Measurements from ENCODE around the gene XXYLT1.

Gene XXYLT1

DNA sequence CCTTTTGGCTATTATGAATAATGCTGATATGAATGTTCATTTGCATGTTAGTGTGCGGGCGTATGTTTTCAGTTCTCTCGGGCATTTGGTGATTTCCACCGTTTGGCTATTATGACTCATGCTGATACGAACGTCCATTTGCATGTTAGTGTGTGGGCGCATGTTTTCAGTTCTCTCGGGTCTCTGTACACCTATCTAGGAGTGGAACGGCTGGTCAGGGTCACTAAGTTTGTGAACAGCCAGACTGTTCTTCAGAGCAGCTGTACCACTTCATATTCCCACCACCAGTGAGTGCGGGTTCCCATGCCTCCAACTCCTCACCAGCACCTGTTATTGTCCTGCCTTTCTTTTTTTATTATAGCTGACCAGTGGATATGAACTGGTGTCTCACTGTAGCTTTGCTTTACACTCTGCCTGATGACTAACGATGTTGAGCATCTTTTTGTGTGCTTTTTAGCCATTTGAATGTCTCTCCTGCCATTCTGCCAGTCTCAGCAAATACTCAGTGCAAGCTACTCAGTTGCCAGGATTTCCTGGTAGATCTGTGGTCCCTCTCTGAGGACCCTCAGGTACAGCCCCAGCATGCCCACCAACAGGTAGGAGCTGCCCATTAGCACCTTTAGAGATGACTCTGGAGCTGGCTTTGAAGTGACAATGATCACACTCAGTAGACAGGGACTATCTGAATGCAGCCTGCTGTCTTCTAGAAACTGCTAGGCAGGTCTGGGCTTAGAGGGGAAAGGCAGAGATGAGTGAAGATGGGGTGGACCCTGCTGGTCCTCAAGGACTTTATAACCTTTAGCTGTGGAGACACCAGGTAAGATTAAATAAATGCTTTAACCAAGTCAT, 141.1 kb downstream of the XXYLT1 start:
- peak; percentile 53 for DNase-seq (ENCODE audit: low read depth)

DNA sequence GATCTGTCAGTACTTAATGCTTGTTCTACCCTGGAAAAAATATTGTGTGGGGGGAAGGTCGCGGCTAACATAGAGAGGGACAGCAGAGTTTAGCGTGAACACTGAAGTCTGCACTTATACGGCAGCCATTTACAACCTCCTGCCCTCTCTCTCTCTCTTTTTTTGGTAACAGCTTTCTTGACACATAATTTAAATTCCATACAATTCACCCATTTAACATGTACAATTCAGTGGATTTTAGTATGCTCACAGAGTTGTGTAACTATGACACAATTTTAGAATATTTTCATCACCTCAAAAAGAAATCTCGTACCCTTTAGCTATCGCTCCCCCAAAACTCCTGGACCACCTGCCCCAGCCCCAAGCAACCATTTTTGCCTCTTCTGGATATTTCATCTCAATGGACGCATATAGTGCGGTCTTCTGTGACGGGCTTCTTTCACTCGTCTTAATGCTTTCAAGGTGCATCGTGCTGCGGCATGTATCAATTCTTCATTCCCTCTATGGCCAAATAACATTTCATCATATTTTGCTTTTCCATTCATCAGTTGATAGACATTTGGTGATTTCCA, 141.8 kb downstream of the XXYLT1 start:
- no peak for DNase-seq (ENCODE audit: low read depth)

DNA sequence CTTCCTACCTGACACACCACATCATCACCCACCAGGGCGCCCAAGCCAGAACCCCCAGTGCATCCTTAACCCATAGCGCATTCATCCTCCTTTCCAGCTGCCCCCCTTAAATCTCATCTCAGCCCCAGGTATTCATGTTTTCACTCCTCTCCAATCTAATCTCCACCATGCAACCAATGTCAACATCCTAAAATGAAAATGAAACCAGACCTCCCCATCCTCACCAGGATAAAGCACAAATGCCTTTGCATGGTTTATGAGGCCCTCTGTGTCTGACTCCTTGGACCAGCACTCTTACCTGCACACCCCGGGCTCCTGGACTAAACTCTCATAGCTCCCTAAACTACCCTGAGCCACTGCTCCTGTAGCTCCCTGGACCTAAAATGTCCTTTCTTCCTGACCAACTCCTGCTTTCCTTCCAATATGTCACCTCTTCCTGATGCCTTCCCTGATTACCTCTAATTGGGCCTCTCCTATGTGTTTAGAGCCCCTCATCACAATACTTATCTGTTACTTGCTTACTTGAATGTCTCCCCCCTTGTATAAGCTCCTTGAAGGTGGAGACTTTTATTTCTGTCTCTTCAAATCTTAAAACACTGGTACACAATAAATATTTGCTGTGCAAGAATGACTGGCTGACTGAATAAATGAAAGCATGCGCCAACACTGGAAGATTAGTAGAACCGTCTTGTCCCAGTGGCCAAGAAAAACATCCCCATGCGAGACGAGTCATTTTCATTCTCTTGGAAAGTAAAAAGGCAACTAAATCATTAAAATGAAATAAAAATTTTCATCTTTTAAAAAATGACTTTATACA, 142.5 kb downstream of the XXYLT1 start:
- DNase-seq (ENCODE audit: low read depth): no peak

DNA sequence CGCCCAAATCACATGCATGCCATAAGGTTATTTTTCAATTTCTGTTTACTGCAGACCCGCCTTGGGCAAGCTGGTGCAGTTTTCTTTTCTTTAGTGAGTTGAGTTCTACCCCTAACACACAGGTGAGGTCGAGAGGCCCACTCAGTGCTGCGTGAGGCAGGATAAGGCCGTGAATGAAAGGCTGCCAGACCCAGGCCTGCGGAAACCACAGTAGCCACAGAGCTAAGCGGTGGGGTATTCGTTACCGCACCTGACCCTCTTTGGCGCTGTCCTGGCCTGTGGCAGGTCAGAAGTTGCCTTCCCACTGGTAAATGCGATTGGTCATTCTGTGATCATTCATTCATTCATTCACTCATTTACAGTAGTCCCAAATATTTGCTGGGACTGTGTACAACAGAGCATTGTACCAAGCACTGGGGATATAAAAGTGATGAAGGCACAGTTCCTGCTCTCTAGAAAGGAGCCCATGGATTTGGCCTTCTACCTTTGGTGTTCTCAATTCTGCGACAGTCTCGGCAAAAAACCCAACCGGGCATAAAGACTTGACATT, 144.8 kb downstream of the XXYLT1 start:
- no peak for DNase-seq (ENCODE audit: low read depth)

DNA sequence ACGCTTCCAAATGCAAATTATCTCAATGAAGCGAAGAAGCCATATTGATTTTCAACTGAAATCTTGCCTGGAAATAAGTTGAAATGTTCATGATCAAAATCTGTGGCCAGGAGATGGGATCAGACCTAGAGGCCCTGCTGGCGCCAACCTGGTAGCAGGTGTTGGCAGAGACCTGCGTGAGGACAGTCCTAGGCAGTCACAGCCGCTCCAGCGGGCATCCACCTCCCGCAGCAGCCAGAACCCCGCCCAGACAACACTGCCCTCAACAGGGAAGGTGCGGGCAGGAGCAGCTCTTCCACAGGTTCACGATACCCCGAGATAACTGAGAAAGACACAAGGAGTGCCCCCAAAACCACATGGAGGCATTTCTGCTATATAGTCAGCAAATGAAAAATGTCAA, 145.3 kb downstream of the XXYLT1 start:
- no peak for DNase-seq (ENCODE audit: low read depth)

DNA sequence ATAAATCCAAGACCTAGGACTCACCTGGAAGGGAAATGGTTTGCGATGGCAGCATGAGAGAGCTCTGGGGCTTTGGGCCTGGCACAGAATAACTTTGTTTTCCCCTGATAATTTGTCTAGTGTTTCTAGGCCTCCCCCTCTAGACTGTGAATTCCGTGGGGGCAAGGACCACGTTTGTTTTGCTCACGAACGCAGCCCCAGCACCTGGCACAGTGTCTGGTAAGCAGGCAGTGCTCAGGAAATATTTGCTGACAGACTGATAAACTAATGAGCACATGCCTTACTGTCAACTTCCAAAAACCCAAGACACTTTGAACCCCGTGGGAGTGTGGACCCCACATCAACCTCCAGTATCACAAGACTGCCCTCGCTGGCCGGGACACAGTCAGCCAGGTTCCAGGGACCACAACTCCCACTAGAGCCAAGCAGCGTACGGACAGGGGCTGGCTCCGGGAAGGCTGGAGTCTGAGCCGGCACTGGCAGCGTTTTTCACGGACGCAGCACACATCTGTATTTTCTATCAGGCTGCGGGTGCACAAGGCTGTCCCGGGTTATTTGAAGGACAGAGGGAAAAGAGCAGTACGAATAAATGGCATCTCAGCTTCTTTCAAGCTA, 146.5 kb downstream of the XXYLT1 start:
- DNase-seq (ENCODE audit: low read depth): no peak

DNA sequence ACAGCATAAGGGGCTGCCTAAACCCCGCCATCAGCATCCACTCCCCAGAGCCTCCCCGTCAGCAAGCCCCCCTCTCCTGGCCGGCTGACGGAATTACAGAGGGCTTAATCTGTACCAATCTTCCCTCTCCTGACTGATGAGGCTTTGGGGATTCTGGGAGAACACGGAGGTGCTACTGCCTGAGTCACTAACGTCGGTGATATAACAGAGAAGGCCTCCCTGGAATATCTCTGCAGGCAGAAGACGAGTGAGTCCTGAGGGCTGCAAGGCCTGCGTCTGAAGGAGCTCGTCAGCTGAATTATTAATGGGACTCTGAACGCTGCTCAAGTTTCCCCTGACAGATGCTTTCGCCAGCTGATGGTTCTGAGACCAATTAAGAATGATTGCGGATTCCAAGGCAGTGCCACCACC, 147.7 kb downstream of the XXYLT1 start:
- peak; percentile 81 for DNase-seq (ENCODE audit: low read depth)

DNA sequence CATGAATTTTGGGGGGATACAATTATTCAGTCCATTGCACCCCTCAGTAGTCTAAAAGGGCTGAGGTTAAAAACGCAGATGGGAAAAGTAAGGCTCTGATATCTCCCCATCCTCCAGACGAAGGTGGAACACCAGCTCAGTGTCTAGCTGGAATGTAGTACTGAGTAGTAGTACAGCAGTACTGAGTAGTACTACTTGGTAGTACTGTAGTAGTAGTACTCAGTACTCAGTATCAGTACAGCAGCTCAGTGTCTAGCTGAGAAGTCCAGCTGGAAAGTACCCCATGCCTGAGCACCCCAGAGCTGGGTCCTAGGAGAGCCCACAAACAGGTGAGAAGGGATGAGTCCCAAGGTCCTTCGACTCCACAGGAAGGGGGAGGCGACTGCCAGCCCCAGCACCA, 148.7 kb downstream of the XXYLT1 start:
- DNase-seq (ENCODE audit: low read depth): no peak

DNA sequence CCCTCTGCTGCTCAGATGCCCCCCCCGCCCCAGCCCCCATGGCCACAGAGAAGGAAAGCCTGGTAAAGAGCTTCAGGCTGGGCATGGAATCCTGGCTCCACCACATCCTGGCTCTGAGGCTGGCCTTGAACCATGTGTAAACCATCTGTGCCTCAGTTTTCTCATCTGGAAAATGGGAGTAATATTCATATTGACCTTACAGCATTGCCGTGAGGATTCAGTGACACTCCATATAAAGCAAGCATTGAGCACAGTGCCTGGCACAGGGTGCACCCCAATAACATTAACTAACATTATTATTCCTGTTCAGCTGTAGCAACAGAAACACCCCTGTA, 150.7 kb downstream of the XXYLT1 start:
- DNase-seq (ENCODE audit: low read depth): no peak

DNA sequence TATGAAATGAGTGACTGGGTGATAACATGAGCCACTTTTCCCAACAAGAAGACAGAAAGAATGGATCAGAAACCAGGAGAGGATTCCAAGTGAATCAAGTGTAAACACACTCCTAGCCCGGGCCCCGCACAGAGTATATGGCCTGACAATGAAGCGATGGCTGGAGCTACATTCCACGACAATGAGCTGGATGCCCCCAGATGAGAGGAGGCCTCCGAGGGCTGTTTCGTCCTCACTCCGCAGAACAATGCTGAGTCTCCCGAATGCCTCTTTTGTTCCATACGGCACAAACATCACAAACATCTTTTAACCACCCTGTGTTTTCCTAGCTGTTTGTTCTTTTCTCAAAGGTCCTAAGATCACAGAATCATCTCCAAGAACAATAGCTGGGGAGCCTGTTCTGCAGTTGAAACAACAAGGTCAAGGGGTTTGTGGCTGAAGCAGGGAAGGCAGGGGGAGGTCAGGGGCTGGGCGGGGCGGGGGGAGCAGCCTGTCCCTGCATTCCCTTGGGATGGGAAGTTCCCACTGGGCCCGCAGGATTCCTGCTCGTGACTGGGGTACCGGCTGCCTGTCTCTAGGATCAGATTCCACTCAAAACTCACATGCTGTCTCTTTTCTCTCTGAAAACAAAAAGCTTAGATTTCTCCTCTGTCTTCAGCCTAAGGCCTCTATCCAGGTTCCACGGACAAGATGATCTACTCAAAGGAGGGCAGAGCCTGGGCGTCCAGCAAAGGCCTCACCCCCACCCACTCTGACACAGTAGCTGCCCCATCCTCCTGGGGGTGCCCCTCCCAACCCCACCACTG, 151.3 kb downstream of the XXYLT1 start:
- peak; percentile 82 for DNase-seq (ENCODE audit: low read depth)

DNA sequence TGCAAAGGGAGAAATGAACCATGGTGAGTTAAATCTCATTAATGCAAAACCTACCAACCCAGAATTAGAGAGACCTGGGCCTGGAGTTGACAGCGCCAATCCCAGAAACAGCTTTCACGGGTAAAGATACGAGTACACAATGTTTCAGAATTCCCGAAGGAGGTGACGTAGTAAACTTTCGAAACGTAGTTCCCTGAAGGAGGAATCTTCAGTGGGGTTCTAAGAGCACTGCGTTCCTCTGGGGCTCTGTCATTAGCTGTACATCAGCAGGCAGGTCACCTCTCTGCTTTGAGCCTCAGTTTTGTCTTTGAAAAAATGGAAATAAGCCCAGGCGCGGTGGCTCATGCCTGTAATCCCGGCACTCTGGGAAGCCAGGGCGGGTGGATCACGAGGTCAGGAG, 152.3 kb downstream of the XXYLT1 start:
- peak; percentile 71 for DNase-seq (ENCODE audit: low read depth)

DNA sequence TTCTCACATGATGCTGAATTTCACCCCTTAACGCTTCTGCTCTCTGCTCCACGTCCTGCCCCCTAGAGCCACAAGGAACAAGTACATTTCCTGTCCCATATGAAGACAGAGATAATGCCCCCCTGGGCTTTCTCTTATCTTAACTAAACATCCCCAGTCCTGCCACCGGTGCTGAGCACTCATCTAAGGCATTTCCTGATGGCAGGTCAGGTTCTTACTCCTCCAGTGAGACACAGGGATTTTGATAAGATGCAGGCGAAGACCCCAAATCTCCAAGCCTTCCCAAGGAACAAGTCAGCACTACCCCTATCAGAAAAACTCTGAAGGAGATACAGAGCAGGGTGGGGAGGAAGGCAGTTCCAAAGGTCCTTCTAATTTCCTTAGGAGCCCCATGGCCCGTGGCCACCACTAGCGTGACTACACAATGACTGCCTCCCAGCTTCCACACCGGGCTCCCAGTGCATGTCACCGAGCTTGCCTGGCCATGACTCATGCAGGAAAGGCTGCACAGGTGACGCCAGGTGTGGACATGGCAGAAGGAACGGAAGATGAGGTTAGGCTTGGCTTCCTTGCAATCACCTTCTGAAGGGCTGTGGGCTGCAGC, 152.9 kb downstream of the XXYLT1 start:
- DNase-seq (ENCODE audit: low read depth): peak; percentile 25

DNA sequence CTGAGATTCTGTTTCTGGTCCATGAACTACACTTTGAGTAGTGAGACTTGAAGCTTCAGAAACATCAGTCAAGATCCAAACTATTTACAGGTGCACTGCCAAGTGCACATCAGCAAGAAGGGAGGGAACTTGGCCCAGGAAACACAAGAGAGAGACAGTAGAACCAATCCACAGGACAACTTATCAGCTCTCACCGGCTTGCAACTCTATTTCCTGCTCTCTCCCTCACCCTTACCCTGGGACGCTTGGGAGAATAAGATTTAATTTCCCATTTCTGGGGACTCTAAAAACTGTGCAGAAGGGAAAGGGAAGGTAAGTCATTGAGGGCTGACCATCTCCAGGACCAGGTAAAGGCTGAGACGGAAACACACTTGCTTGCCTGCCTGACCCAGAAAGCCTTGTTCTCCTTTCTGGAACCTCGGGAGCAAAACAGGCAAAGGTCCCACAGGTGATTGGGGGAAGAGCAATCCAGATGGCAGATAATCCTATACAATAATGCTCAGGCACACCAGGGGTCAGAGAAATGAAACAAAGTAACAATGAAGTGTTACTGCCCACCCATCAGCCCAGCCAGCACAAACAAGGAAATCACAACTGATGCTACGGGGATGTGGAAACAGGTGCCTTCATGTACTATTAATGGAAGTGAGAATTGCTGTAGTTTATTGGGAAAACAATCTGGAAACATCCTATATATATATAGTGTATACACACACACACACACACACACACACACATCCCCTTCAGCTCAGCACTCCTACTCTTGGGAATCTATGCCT, 154.4 kb downstream of the XXYLT1 start:
- no peak for DNase-seq (ENCODE audit: low read depth)

DNA sequence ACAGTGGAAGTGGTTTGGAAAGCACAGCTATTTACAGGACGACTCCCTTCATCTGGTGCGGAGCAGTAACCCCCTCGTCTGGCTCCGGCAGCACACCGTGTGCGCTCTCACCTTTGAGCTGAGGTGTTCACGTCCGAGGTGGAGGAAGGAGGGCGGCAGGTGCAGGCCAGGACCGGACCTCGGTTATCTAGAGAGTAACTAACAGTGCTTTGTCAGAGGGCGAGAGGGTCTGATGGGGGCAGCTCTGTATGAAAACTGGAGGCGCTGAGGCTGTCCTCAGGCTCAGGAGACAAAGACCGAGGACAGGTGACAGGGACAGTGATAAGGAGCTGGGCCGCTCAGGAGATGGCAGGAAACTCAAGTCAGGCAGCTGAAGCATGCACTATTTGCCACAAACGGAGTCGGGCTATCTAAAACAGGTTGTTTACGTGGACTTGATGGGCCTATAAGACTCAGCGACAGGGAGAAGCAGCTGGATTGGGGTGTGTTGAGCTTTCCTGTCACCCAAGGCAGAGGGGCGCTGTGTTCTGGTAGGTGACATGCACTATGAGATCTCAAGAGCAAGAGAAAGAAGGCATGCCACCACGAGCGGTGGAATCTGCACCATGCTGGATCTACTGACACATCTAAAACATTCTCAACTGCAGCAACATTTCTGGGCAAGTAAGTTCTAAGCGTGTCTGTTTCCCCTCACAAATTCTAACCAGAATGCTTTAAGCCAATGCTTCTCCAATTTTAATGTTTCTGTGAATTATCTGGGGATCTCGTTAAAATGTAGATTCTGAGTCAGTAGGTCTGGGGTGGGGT, 155.2 kb downstream of the XXYLT1 start:
- no peak for DNase-seq (ENCODE audit: low read depth)

DNA sequence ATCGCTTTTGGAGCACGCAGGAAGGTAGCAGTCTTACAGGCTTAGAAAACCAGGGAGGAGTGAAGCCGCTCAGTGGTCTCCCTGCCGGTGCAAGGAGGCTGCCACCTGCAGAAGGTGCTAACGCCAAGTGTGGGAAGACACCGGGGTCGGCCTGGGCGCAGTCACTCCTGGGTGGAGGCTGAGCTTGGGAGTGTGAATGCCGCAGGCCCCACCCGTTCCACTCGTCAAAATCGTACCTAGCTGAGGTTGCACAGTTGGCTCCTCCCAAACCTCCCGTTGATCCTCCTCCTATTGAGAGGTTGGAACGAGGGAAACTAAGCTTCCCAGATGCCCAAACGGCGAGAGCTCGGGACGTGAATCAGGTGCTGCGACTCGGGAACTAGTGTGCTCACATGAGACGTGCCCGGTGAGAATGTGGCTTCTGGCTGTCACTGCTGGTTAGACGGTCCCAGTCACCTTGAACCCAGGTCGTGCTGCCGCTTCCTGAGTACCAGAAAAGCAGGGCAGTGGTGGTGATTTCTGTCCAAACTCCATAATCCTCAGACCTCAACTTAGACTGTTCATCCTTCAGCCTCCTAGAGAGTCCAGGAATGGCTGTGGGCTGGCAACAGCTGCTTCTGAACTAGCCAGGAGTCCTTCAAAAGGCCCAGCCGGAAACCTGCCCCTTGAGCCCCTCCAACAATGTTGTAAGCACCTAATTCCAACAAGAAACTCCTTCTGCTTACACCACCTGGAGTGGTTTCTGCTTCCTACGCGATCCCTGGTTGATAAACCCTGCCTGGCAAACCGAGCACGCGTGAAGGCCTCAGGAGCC, 156.0 kb downstream of the XXYLT1 start:
- DNase-seq (ENCODE audit: low read depth): no peak

DNA sequence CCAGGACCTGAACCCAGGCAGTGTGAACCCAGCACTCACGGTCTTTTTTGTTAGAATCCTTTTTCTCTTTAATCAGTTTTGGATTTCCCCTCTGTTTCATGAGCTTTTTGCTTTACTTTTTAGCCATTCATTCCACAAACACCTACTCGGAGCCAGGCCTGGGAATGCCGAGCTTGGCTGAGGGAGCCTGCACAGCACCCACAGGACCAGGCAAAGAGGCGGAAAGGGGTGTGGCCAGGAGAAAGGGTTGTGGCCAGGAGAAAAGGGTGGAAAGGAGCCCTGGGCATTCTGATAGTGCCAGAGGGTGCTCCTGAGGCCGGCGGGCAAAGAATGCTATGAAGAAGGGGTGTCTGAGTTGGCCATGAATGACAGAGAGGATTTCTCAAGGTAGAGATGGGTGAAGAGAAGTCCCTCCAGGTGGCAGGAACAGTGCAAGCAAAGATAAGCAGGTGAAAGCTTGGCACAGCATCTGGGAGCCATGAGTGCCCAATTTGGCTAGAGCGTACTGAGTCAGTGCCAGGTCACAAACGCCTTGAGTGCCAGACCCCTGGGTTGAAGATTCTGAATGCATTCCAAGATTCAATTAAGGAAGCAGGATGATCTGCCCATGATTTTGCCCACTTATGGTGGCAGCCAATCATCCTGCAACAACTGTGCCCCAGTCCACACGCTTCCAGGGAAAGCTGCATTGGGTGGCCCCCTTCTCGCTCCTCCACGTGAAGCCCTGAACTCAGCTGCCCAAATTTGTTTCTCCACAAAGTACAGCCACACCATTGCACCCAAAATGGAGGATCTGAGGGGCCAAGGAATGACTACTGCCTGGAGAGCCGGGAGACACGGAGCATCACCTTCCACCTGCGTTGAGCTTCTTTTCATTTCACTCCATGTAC, 157.2 kb downstream of the XXYLT1 start:
- DNase-seq (ENCODE audit: low read depth): no peak

DNA sequence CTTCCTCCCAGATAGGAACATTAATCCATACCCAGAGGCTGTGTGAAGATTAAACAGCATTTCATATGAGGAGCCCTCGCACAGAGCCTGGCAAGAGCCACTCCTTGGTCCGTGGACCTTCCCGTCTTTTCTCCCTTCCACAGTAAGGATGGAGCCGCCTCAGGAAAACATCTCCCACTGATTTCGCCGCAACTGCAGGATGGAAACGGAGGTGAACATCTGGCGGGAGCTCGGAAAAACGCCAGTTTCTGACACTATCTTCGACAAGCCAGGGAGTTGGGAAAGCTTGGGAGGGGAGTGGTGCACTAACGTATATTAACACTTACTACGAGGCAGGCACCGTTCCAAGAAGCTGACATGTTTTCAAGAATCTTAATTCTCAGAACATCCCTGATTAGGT, 157.9 kb downstream of the XXYLT1 start:
- no peak for DNase-seq (ENCODE audit: low read depth)

All from amniotic epithelial cell (primary cell).